ENCODE measurements around the gene ZNF679.

GRCh38 chr7:64314566-64314965 is 86.3 kb downstream of the ZNF679 start:
- TF ChIP-seq CTCF (IDR thresholded peaks at IDR 0.05) (no peak), POLR2A (IDR thresholded peaks at IDR 0.05) (no peak)
